Measurements from ENCODE around the gene S100A1.

DNA sequence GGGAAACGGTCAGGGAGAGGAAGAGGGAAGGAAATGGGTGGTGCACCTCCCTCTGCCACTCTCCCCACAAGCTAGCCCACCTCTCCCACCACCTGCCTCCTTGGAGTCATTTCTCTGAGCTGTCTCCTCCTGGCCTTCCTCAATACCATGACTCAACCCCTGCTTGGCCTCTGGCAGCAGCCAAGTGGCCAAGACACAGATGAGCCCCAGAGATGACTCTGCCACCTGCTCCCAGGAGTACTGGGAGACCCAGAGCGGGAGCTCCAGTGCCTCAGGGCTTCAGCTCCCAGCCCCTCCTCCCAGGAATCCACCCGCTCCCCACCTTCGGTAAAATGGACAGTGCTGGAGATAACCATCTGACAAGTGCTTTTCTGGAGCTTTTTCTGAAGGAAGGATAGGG is 17.9 kb upstream of the S100A1 start:
- TF ChIP-seq, protein P1, sequence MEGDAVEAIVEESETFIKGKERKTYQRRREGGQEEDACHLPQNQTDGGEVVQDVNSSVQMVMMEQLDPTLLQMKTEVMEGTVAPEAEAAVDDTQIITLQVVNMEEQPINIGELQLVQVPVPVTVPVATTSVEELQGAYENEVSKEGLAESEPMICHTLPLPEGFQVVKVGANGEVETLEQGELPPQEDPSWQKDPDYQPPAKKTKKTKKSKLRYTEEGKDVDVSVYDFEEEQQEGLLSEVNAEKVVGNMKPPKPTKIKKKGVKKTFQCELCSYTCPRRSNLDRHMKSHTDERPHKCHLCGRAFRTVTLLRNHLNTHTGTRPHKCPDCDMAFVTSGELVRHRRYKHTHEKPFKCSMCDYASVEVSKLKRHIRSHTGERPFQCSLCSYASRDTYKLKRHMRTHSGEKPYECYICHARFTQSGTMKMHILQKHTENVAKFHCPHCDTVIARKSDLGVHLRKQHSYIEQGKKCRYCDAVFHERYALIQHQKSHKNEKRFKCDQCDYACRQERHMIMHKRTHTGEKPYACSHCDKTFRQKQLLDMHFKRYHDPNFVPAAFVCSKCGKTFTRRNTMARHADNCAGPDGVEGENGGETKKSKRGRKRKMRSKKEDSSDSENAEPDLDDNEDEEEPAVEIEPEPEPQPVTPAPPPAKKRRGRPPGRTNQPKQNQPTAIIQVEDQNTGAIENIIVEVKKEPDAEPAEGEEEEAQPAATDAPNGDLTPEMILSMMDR (IDR thresholded peaks at IDR 0.05) = no peak
- TF ChIP-seq POLR2A (IDR thresholded peaks at IDR 0.05) (no peak), POLR2AphosphoS5 (IDR thresholded peaks at IDR 0.05) (no peak), EP300 (IDR thresholded peaks at IDR 0.05) (no peak)
